ENCODE data around the gene LTB4R2.
"Not testable (repeated sequence)": the region's sequence is repeated elsewhere in the genome, so short reads cannot be mapped to it uniquely, and the experiment has no call there.

Gene LTB4R2

DNA sequence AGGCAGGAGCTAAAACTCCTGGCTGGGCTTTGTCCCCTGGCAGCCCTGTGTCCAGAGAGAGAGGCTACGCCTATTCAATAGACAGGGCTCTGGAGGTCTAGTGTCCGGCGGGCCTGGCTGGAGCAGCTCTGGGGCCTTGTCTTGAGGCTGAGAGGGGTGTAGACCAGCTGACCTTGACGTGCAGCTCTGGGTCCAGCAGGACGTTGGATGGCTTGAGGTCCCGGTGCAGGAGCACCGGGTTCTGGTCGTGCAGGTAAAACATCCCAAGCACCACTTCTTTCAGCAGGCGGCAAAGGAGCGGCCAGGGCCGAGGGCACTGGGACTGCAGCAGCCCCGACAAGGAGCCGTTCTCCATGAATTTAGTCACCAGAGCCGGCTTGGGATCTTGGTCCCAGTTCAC lies 28.9 kb downstream of the LTB4R2 start:
- no peak for DNase-seq (ENCODE audit: low read depth in 1 of 2, low spot score in 1 of 2)

DNA sequence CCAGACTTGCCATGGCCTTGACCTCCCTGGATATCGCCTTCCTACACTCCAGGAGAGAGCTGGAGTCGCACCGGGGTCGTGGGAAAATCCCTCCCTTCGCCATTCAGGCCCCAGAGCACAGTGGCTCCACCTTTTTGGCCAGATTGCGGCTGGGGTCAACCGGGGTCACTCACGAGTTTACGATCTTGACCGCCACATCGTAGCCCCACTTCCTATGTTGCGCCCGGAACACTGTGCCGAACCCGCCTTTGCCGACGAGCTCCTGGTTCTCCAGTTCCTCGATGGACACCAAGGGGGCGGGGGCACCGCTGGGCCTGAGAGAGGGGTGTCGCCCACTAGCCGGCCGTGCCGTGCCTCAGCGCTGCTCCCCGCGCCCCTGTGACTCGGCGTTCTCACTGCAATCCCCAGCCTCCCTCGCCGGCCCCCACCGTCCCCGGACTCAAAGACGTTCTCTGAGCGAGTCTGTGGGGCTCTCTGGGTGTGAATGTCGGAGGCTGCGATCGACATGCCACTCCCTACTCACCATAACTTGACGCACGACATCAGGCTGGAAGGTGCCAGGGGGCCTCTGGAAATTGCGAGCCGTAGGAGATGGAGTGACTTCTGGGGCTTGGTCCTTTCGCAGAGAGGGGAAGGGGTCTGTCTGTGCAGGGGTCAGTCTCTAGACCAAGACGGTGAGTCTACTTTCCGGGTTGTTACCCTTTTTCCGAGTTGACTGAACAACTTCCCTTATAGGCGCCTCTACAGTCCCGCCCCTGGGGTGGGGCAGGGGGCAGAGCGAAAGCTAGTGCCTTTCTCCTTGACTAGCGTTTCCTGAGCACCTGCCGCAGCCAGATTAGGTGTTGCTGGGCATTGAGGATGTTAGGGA lies 29.6 kb downstream of the LTB4R2 start, which contains the start of gene RIPK3:
Gene RIPK3 (minus strand): TSS at position 708 of the 868 bp plus-strand sequence. CDS start 165 bp downstream, at position 543.
- DNase-seq (ENCODE audit: low read depth in 1 of 2, low spot score in 1 of 2), result peak; percentile 40 to 64

GRCh38 chr14:24340606-24341005 lies 30.7 kb downstream of the LTB4R2 start:
- no peak for DNase-seq (ENCODE audit: low read depth in 1 of 2, low spot score in 1 of 2)

DNA sequence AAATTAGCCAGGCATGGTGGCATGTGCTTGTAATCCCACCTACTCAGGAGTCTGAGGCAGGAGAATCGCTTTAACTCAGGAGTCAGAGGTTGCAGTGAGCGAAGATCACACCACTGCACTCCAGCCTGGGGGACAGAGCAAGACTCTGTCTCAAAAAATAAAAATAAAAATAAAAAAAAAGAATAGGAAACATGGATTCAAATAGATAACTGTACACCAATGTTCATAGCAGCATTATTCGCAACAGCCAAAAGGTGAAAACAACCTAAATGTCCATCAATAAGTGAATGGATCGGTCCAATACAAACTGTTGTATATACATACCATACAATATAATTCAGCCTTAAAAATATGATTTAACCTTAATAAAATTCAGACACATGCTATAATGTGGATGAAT lies 32.9 kb downstream of the LTB4R2 start:
- DNase-seq (ENCODE audit: low read depth in 1 of 2, low spot score in 1 of 2), result no peak

- DNase-seq (ENCODE audit: low read depth in 1 of 2, low spot score in 1 of 2), result no peak
Observed at GRCh38 chr14:24343795-24344660, 34.1 kb downstream of the LTB4R2 start.

GRCh38 chr14:24347134-24347533 lies 37.2 kb downstream of the LTB4R2 start:
- no peak for DNase-seq (ENCODE audit: low read depth in 1 of 2, low spot score in 1 of 2)

- DNase-seq (ENCODE audit: low read depth in 1 of 2, low spot score in 1 of 2), result no peak
Observed at GRCh38 chr14:24348186-24348585, 38.2 kb downstream of the LTB4R2 start.

DNA sequence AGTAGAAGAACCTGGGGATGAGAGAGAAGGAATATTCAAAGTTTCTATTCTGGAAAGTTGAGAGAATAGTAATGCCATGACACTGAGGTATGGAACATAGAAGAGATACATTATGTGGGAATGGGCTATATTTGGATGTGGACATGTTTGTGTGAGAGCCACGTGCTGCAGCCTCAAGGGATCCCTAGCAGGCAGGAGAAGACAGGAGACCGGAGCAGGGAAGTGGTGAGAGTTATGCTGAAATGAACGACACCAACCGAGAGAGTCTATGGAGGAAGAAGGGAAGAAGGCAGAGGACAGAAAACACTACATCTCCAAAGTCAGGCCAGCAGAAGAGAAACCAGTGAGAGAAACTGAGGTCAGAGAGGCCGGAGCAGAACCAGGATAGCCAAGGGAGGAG lies 39.8 kb downstream of the LTB4R2 start:
- DNase-seq (ENCODE audit: low read depth in 1 of 2, low spot score in 1 of 2), result no peak

- no peak for DNase-seq (ENCODE audit: low read depth in 1 of 2, low spot score in 1 of 2)
Observed at GRCh38 chr14:24351517-24351916, 41.6 kb downstream of the LTB4R2 start.

- DNase-seq (ENCODE audit: low read depth in 1 of 2, low spot score in 1 of 2), result no peak
Observed at GRCh38 chr14:24353559-24354481, 43.9 kb downstream of the LTB4R2 start.

DNA sequence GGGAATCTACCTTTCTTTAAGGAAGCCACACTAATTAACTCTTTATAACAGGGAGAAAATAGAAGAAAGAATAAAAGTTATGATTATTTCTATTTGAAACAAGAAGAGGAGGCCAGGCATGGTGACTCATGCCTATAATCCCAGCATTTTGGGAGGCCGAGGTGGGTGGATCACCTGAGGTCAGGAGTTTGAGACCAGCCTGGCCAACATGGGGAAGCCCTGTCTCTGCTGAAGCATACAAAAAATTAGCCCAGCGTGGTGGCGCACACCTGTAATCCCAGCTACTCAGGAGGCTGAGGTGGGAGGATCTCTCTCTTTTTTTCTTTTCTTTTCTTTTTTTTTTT lies 44.5 kb downstream of the LTB4R2 start:
- not testable (repeated sequence) for DNase-seq (ENCODE audit: low read depth in 1 of 2, low spot score in 1 of 2)

DNA sequence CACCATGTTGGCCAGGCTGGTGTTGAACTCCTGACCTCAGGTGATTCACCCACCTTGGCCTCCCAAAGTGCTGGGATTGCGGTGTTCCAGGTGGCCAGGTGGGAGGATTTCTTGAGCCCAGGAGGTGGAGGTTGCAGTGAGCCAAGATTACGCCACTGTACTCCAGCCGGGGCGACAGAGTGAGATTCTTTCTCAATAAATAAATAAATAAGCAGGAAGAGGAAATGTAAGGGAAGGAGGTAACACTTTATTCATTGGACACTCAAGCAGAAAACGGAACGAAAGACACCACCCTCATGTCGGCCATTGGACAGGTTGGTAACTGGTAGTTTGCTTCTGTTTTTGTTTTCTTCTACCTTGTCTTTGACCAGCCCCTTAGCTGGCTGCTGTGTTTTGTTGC lies 45.1 kb downstream of the LTB4R2 start:
- DNase-seq (ENCODE audit: low read depth in 1 of 2, low spot score in 1 of 2), result no peak

GRCh38 chr14:24356208-24356607 lies 46.3 kb downstream of the LTB4R2 start:
- no peak for DNase-seq (ENCODE audit: low read depth in 1 of 2, low spot score in 1 of 2)

- DNase-seq (ENCODE audit: low read depth in 1 of 2, low spot score in 1 of 2), result no peak
Observed at GRCh38 chr14:24360281-24360680, 50.3 kb downstream of the LTB4R2 start.

GRCh38 chr14:24361326-24361725 lies 51.4 kb downstream of the LTB4R2 start:
- no peak for DNase-seq (ENCODE audit: low read depth in 1 of 2, low spot score in 1 of 2)
